SK-N-SH (cell line): ENCODE measurements around the gene AHRR.

ENCODE experiments used
- CHD2 ChIP-seq: fragments of 150-350 bp; IDR thresholded peaks from 2 replicates; pipeline ENCODE4 v1.6.1; 2018; ENCODE audit warnings: low read length; ENCODE audit not compliant: partially characterized antibody
- EZH2phosphoT487 ChIP-seq: fragments of 200-600 bp; sonication (generic); IDR thresholded peaks from 2 replicates; pipeline ENCODE4 v1.6.1; 2017; ENCODE audit warnings: low read depth, mixed run types, mild to moderate bottlenecking, antibody characterized with exemption, moderate library complexity, borderline replicate concordance
- GABPA ChIP-seq: IDR thresholded peaks from 2 replicates; pipeline ENCODE4 v1.4.0; 2012; ENCODE audit warnings: low read depth, mild to moderate bottlenecking
- MEF2A ChIP-seq: IDR thresholded peaks from 2 replicates; pipeline ENCODE4 v1.4.0; 2012; ENCODE audit warnings: low read depth, borderline replicate concordance
- POLR2AphosphoS5 ChIP-seq: IDR thresholded peaks from 2 replicates; pipeline ENCODE4 v1.6.1; 2012; ENCODE audit warnings: low read depth, low read length
- SIN3A ChIP-seq: IDR thresholded peaks from 2 replicates; pipeline ENCODE4 v1.6.1; 2012; ENCODE audit warnings: low read depth, mild to moderate bottlenecking, low read length, moderate library complexity, borderline replicate concordance
- TAF1 ChIP-seq: IDR thresholded peaks from 2 replicates; pipeline ENCODE4 v1.6.1; 2012; ENCODE audit warnings: low read depth, mild to moderate bottlenecking, low read length, moderate library complexity, borderline replicate concordance
- YY1 ChIP-seq: IDR thresholded peaks from 2 replicates; pipeline ENCODE4 v1.4.0; 2012; ENCODE audit warnings: low read depth, mild to moderate bottlenecking
- TF ChIP-seq, protein P1 (sequence below): IDR thresholded peaks from 2 replicates; pipeline ENCODE4; 2012
- TF ChIP-seq, protein P2 (sequence below): fragments of 200-600 bp; sonication (generic); IDR thresholded peaks from 2 replicates; pipeline ENCODE4 v1.6.1; 2017; ENCODE audit warnings: antibody characterized with exemption, mild to moderate bottlenecking, moderate library complexity
- TF ChIP-seq, protein P3 (sequence below): IDR thresholded peaks from 2 replicates; pipeline ENCODE4 v1.4.0; 2012; ENCODE audit warnings: low read depth, borderline replicate concordance

GRCh38 chr5:343461-344401 is 22.2 kb downstream of the AHRR start:
- TF ChIP-seq, protein P1, sequence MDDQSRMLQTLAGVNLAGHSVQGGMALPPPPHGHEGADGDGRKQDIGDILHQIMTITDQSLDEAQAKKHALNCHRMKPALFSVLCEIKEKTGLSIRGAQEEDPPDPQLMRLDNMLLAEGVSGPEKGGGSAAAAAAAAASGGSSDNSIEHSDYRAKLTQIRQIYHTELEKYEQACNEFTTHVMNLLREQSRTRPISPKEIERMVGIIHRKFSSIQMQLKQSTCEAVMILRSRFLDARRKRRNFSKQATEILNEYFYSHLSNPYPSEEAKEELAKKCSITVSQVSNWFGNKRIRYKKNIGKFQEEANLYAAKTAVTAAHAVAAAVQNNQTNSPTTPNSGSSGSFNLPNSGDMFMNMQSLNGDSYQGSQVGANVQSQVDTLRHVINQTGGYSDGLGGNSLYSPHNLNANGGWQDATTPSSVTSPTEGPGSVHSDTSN = no peak
- TF ChIP-seq, protein P2, sequence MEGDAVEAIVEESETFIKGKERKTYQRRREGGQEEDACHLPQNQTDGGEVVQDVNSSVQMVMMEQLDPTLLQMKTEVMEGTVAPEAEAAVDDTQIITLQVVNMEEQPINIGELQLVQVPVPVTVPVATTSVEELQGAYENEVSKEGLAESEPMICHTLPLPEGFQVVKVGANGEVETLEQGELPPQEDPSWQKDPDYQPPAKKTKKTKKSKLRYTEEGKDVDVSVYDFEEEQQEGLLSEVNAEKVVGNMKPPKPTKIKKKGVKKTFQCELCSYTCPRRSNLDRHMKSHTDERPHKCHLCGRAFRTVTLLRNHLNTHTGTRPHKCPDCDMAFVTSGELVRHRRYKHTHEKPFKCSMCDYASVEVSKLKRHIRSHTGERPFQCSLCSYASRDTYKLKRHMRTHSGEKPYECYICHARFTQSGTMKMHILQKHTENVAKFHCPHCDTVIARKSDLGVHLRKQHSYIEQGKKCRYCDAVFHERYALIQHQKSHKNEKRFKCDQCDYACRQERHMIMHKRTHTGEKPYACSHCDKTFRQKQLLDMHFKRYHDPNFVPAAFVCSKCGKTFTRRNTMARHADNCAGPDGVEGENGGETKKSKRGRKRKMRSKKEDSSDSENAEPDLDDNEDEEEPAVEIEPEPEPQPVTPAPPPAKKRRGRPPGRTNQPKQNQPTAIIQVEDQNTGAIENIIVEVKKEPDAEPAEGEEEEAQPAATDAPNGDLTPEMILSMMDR = no peak
- no peak for TF ChIP-seq EZH2phosphoT487
- no peak for TF ChIP-seq SIN3A
- no peak for TF ChIP-seq POLR2AphosphoS5
- TF ChIP-seq TAF1 = no peak
- no peak for TF ChIP-seq MEF2A
- no peak for TF ChIP-seq GABPA
- no peak for TF ChIP-seq YY1
- TF ChIP-seq CHD2 = no peak
- TF ChIP-seq, protein P3, sequence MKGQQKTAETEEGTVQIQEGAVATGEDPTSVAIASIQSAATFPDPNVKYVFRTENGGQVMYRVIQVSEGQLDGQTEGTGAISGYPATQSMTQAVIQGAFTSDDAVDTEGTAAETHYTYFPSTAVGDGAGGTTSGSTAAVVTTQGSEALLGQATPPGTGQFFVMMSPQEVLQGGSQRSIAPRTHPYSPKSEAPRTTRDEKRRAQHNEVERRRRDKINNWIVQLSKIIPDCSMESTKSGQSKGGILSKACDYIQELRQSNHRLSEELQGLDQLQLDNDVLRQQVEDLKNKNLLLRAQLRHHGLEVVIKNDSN = no peak
